Measurements from ENCODE around the gene MSX1. TPM values are rescaled to one million over a fixed set of nuclear protein-coding genes. Genes with fewer than 3 reads are reported as not detected.

Gene MSX1
- total RNA-seq, 1 experiment from 2014 or later = not detected

GRCh38 chr4:4889781-4890180, 30.3 kb downstream of the MSX1 start:
- H3K4me3 Mint-ChIP-seq = no peak overlapping the region
- H3K9ac ChIP-seq (ENCODE audit: extremely low read depth, insufficient read length, low read length) = no peak overlapping the region
- no peak for TF ChIP-seq CTCF (conservative IDR thresholded peaks at IDR 0.05)
- no peak overlapping the region for H2BK5ac ChIP-seq (ENCODE audit: insufficient read length, low read length)
- H3K4ac ChIP-seq (ENCODE audit: low read depth, low read length) = no peak overlapping the region
- H2BK15ac ChIP-seq (ENCODE audit: low read depth, low read length) = no peak overlapping the region
- H3K27me3 ChIP-seq (ENCODE audit: insufficient read depth, low read length) = no peaks in the 10 kb centered on the region
- H3K23me2 ChIP-seq (ENCODE audit: insufficient read length, low read depth, low read length, poor library complexity, severe bottlenecking) = no peaks in the 10 kb centered on the region
- no peak overlapping the region for H3K27ac ChIP-seq (ENCODE audit: insufficient read length, low read depth, low read length)
- no peak overlapping the region for H4K5ac ChIP-seq (ENCODE audit: insufficient read length, low read depth, low read length)
- H3K4me2 ChIP-seq (ENCODE audit: insufficient read depth, insufficient read length, low read length) = no peak overlapping the region
- no peak overlapping the region for H2BK20ac ChIP-seq (ENCODE audit: low read depth, low read length, poor library complexity, severe bottlenecking)
- no CpG with 5 or more reads among the region's 9 CpGs for WGBS (ENCODE audit: extremely low coverage, insufficient read length, low lambda C conversion rate)
- no peak for DNase-seq
- no peaks in the 10 kb centered on the region for H3K9me3 Mint-ChIP-seq
- H3K4me1 ChIP-seq (ENCODE audit: insufficient read depth, low read length) = no peaks in the 10 kb centered on the region
- no peak overlapping the region for H4K91ac ChIP-seq (ENCODE audit: insufficient read length, low read depth, low read length)
- H3K9me3 ChIP-seq (ENCODE audit: control insufficient read depth, low read depth, low read length) = no peaks in the 10 kb centered on the region
- H4K20me1 ChIP-seq (ENCODE audit: control insufficient read depth, insufficient read depth, insufficient read length) = no peaks in the 10 kb centered on the region
- H3K23ac ChIP-seq (ENCODE audit: insufficient read length, low read depth, low read length) = no peak overlapping the region
- no peak overlapping the region for H2BK12ac ChIP-seq (ENCODE audit: insufficient read length, low read depth, low read length)
- no peak overlapping the region for H3K14ac ChIP-seq (ENCODE audit: insufficient read depth, low read length)
- H3K79me1 ChIP-seq (ENCODE audit: insufficient read depth, low read depth, low read length, poor library complexity, severe bottlenecking) = no peaks in the 10 kb centered on the region
- H4K8ac ChIP-seq (replicated peaks; ENCODE audit: insufficient read length, low read depth, low read length) = no peak overlapping the region
- peaks cover 91% of the 10 kb centered on the region for H3K27me3 Mint-ChIP-seq (ENCODE audit: low read depth)
- no peak overlapping the region for H2AK5ac ChIP-seq (ENCODE audit: insufficient read length, low read length)
- no peak overlapping the region for H2AFZ ChIP-seq (ENCODE audit: low read length)
- H3K4me1 Mint-ChIP-seq = no peaks in the 10 kb centered on the region
- H2BK120ac ChIP-seq (ENCODE audit: low read depth, low read length, poor library complexity, severe bottlenecking) = no peak overlapping the region
- no peaks in the 10 kb centered on the region for H3K79me2 ChIP-seq (ENCODE audit: insufficient read depth, low read length)
- no peak overlapping the region for H3K27ac Mint-ChIP-seq
- H3K56ac ChIP-seq (ENCODE audit: insufficient read length, low read depth, low read length) = no peak overlapping the region
- no peak overlapping the region for H3K18ac ChIP-seq (ENCODE audit: insufficient read length, low read depth, low read length)
- H3T11ph ChIP-seq (ENCODE audit: low read length) = no peak overlapping the region
- no peaks in the 10 kb centered on the region for H3K36me3 Mint-ChIP-seq (ENCODE audit: insufficient read depth in 1 of 3, low read depth in 3 of 3)

All from H9 (cell line).